Ammon's horn (tissue), 1 donor: ENCODE measurements around the gene STK32B.
"Not testable (repeated sequence)": the region's sequence is repeated elsewhere in the genome, so short reads cannot be mapped to it uniquely, and the experiment has no call there.

ENCODE experiments used
- DNase-seq: peaks from one replicate; pipeline ENCODE4 v3.0.0-alpha.2; 2016; ENCODE audit warnings: low spot score

Gene STK32B

GRCh38 chr4:5160668-5161067 lies 109.4 kb downstream of the STK32B start:
- DNase-seq, result no peak

GRCh38 chr4:5162909-5163508 lies 111.7 kb downstream of the STK32B start:
- no peak for DNase-seq

GRCh38 chr4:5164221-5164912 lies 113.1 kb downstream of the STK32B start:
- DNase-seq, result no peak

GRCh38 chr4:5165420-5166369 lies 114.4 kb downstream of the STK32B start:
- DNase-seq, result no peak

- DNase-seq, result no peak
Observed at GRCh38 chr4:5166377-5166776, 115.1 kb downstream of the STK32B start.

GRCh38 chr4:5168891-5169290 lies 117.6 kb downstream of the STK32B start:
- no peak for DNase-seq

GRCh38 chr4:5175836-5176235 lies 124.6 kb downstream of the STK32B start:
- not testable (repeated sequence) for DNase-seq

GRCh38 chr4:5184606-5185005 lies 133.3 kb downstream of the STK32B start:
- no peak for DNase-seq

- no peak for DNase-seq
Observed at GRCh38 chr4:5185551-5185950, 134.3 kb downstream of the STK32B start.

GRCh38 chr4:5186271-5187064 lies 135.2 kb downstream of the STK32B start:
- no peak for DNase-seq

GRCh38 chr4:5188130-5188529 lies 136.8 kb downstream of the STK32B start:
- DNase-seq, result no peak

- no peak for DNase-seq
Observed at GRCh38 chr4:5191831-5192230, 140.6 kb downstream of the STK32B start.

- no peak for DNase-seq
Observed at GRCh38 chr4:5192271-5192670, 141.0 kb downstream of the STK32B start.

GRCh38 chr4:5192678-5193077 lies 141.4 kb downstream of the STK32B start:
- DNase-seq, result no peak

- DNase-seq, result no peak
Observed at GRCh38 chr4:5198656-5199541, 147.6 kb downstream of the STK32B start.

- DNase-seq, result no peak
Observed at GRCh38 chr4:5199912-5200311, 148.6 kb downstream of the STK32B start.

GRCh38 chr4:5200513-5200912 lies 149.2 kb downstream of the STK32B start:
- no peak for DNase-seq

- DNase-seq, result no peak
Observed at GRCh38 chr4:5203309-5203992, 152.2 kb downstream of the STK32B start.

- no peak for DNase-seq
Observed at GRCh38 chr4:5203993-5204310, 152.7 kb downstream of the STK32B start.

GRCh38 chr4:5204781-5205180 lies 153.5 kb downstream of the STK32B start:
- no peak for DNase-seq
